Endometrial microvascular endothelial cells (primary cell): ENCODE results near the gene DPF3. TPM values are rescaled to one million over a fixed set of nuclear protein-coding genes. Genes with fewer than 3 reads are reported as not detected.

Experiments used
- in situ Hi-C: cut with HindIII; loops from 2 replicates; pipeline ENCODE4 v1.10.0; 2017; ENCODE audit warnings: low sequenced_read_pairs, low pct_unique_long_range_greater_than_20kb; ENCODE audit errors: inconsistent ontology term
- total RNA-seq: library from RNA; depleted of rRNA; stranded (reverse); fragments of >200 nt; gene quantifications from one replicate; pipeline ENCODE4 v1.2.3, GENCODE V29; 2015; ENCODE audit errors: inconsistent ontology term

The DPF3 gene
- total RNA-seq, 1 donor from 2014 or later, result 6.5 TPM

DNA sequence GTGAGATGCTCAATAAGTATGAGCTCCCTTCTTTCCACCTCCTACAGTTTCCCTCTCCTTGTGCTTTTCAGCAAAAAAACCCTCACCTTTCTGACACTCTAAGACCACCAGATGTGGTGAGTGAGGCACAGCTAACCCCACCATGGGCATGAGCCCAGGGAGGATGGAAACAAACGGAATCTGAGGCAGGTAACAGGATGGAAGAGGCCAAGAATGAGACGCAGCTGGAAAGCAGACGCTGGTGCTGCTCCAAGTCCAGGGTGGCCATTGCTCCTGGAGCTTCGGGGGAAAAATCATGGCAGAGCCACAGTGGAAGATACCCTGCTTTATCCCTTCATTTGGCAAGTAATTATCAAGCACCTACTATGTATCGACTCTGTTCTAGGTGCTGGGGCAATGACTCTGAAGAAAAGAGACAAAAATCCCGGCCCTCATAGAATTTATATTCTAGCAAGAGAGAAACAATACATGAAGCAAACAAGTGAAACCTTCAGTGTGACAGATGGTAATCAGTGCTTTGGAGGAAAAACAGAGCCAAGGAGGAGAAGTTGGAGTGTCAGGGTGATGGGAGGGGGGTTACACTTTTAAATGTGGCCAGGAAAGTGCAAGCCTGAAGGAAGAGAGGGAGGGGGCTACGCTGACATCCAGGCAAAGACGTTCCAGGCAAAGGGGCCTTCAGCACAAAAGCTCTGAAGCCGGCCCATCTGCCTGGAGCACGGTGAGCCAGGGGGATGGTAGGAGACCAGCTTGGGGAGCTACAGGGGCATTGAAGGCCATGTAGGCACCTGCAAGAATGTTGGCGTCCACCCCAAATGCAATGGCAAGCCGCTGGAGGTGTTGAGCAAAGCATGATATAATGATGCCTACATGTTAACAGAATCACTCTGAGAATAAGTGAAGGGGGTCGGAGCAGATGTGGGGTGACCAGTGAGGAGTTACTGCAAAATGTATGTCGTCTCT lies 154.2 kb downstream of the DPF3 start:
- in situ Hi-C loops, result no loop called here

DNA sequence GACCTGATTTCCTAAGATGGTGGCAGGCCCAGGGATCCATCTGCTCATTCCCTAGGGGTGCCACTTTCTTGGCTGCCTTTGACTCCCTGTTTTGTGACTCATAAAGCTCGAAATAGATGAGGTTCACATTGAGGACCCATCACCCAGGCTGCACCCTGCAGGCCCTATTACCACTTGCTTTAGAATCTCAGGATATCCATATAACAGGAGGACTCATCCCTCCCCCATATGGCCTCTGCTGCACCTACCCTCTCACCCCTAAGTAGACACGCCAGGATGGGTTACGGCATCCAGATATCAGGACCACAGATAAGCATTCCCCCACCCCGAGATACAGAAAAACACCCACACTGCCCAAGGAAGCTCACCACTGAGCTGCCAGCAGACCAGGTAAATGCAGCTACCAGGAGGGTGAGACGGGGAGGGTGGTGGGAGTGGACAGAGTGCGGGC lies 155.7 kb downstream of the DPF3 start:
- in situ Hi-C loops, result no loop called here

DNA sequence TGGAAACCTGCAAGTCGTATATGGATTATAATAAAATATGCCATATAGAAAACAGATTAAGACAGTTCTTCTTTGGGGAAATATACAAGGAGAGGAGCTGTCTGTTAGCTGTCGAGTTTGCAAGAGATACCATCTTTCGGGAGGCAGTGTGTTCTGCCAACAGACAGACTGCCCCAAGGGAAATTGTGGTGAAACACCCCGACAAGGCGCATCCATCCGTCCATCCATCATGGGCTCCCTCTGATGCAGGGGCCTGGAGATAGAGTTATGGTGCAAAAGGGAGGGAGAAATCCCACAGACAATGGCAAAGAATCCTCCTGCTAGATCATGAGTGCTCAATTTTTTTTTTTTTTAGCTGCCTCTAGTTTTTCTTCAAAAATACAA lies 156.3 kb downstream of the DPF3 start:
- in situ Hi-C loops, result no loop called here

- in situ Hi-C loops, result no loop called here
These were observed 156.9 kb downstream of the DPF3 start for GRCh38 chr14:72736786-72737559.

- in situ Hi-C loops, result no loop called here
These were observed 157.6 kb downstream of the DPF3 start for GRCh38 chr14:72736308-72736707.

- in situ Hi-C loops, result no loop called here
These were observed 161.7 kb downstream of the DPF3 start for GRCh38 chr14:72732022-72732780.

GRCh38 chr14:72731252-72732020 lies 162.5 kb downstream of the DPF3 start:
- in situ Hi-C loops, result no loop called here

- in situ Hi-C loops, result no loop called here
These were observed 163.4 kb downstream of the DPF3 start for GRCh38 chr14:72730468-72730867.

DNA sequence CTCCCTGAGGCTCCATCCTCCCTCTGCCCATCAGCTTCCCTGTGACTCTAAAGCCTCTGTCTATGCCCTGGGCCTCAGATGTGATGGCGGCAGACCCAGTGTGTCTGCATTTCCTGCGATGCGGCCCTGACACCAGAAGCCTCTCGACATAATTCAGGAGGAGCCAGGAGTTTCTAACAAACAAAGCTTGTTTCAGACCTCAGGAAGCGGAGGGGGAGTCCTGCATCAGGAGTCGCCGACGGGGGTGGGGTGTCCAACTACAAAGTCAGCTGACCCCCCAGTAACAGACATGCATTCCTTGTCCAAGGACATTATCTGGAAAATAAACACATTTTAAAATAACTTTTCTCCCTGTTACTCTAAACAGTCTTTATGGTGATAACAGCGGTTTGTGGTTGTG lies 167.5 kb downstream of the DPF3 start:
- in situ Hi-C loops, result no loop called here

GRCh38 chr14:72723858-72724530 lies 169.9 kb downstream of the DPF3 start:
- in situ Hi-C loops, result no loop called here

DNA sequence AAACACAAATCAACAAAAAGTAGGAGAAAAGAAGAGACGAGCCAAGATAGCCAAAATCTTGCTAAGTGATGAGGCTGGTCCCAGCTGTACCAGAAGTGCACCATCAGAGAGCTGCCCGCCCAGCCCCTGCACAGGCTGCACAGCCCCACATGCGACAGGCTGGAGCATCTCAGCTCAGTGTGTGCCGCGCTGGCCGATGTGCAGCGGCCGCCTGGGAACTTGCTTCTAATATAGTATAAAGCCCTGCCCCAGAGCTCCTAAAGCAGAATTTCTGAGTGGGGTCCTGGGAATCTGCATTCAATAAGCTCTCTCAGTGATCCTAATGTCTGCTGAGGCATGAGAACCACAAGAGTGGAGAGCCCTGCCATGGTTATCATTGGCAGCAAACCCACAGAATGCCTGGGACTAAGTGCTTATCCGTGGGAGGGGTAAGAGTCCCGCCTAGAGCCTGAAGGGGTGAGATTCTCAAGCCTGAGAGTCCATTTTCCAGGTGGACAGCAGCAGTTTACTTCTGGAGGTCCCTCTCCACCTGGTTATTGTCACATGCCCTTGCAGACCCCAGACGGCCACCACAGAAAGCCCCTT lies 171.6 kb downstream of the DPF3 start:
- in situ Hi-C loops, result no loop called here

DNA sequence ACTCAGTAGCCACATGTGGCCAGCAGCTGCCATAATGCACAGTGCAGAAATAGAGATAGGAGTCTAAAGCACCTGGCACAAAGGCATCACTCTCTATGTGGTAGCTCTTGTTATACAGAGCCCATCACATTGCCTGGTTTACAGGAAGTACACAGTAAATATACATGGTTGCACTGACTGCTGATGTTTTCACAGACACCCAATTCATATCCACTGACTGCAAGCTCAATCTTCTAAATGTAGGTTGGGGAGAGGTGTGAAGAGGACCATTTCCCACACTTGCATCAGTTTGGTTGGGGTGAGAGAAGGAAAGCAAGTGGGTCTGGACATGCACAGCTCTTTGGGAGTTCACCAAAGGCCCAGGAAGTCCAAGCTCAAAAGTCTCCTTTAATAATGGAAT lies 172.8 kb downstream of the DPF3 start:
- in situ Hi-C loops, result no loop called here

DNA sequence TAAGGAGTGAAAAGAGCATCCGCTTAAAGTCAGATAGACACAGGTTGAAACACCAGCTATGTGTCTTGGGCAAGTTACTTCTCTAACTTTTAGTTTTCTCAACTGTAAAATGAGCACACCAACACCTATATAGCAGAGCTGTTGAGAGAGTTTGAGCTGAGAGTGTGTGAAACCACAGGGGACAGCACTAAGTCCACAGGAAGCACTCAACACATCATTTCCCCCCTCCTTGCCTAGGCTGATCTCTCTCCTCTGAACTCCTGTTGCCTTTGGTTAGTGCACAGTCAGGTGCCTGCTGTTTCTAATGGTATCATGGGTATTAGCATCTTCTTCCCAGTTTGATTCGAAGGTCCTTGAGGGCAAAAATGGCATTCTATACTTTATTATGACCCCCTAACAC lies 176.7 kb downstream of the DPF3 start:
- in situ Hi-C loops, result no loop called here

DNA sequence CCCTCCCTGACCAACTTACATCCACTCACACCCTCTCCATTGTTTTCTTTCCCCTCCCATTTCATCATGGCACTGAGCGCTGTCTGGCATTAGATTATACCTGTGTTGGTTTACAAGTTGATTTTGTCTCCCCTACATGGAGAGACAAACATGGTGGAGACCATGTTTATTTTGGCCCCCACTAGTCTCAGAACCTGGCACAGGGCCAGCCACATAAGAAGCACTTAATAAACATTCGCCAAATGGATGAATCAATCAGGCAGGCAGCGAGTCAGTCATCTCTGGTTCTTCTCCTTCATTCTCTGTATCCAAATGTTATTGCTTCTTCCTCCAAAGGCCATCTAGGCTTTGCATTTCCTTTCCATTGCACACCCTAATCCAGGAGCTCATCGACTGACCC lies 177.4 kb downstream of the DPF3 start:
- in situ Hi-C loops, result no loop called here

DNA sequence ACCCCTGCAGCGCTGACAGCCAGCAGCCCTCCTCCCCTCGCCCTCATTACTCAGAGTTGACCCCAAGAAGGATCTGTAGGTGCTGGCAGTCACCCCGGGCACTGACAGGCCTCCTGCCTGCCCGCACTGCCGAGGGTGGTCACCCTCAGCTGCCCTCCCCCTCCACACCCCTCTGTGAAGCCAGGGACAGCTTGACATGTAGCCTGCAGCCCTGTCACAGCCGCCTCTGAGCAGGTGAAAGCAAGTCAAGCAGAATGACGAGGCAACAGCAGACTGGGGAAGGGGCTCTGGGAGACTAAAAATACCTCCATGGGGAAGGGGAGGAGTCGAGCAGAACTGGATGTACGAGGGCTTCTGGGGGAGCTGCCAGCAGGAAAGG lies 178.1 kb downstream of the DPF3 start:
- in situ Hi-C loops, result no loop called here

GRCh38 chr14:72715215-72715849 lies 178.6 kb downstream of the DPF3 start:
- in situ Hi-C loops, result no loop called here

GRCh38 chr14:72714871-72715214 lies 179.1 kb downstream of the DPF3 start:
- in situ Hi-C loops, result no loop called here
